TTC549 (cell line): ENCODE measurements around the gene ZNF597.

Experiments used
- FAIRE-seq: peaks from 2 replicates; lab custom pipeline; 2012; peaks lifted over from hg19 to GRCh38; lab: Jason Lieb, UNC

ZNF597 gene

DNA sequence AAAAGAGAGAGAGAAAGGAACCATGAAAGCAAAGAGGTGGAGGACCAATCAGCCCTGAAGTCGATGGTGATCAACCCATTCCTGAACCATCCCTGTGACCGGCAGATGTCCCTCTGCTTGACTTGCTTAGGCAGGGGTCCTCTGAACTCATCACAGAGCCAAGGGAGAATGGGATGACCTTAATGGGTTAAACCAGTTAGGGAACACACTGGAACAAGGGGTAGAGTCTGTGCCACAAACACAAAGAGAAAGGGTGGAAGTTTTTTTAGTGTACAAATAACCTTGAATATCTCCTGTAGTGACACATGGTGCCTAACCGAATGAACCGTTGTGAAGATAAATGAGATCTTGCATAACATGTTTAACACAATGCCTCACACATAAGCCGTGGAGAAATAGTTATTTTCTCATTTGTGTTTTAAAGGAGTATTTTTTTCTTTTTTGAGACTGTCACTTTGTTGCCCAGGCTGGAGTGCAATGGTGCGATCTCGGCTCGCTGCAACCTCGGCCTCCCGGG lies 11.4 kb upstream of the ZNF597 start:
- no peak for FAIRE-seq

DNA sequence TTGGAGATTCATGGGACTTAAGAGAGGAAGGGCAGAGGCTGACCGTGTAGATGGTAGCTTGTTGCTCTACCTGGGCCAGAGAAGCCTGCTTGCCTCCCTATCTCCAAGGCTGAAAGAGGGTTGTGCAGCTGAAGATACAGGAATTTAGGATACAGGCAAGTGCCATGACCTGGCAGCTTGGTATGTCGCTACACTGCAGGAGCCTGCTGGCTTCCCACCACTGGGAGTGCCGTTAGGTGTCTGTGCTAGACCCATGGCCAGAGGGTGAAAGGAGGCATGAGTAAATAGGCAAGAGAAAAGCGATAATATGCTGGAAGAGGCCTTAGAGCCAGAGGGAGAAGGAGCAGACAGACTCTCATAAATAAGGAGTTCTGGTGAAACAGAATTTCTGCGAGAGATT lies 10.8 kb upstream of the ZNF597 start:
- no peak for FAIRE-seq

DNA sequence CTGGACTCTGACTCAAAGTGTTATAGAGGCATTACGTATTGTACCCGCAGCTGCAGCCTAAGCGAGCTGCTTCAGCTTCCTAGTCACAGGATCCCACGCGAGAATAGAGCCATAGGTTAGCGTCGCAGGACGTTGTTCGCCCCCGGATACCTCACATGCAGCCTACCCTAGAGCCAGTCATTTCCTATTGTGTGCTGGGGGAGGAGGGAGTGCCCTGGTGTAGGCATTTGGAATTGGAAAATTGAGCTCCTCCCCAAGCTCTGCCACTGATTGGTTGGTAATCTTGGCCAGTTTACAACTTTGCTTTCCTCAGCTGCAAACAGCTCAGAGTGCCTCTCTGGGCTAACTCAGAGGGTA lies 706 bp upstream of the ZNF597 start:
- no peak for FAIRE-seq

DNA sequence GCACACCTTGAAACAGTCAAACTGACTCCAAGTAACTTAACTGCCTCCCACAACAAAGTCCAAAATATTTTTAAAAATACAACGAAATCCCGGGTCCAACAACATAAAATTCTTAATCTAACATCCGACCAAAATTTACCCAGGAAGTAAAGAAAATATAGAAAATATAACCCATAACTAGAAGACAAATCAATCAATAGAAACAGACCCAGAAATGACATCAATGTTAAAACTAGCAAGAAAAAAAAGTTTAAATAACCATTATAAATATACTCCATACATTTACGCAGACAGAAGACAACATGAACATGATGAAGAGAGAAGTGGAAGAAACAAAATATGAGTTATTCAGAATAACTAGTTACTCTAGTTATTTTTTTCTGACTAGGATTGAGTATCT lies 3.7 kb downstream of the ZNF597 start:
- FAIRE-seq = no peak

DNA sequence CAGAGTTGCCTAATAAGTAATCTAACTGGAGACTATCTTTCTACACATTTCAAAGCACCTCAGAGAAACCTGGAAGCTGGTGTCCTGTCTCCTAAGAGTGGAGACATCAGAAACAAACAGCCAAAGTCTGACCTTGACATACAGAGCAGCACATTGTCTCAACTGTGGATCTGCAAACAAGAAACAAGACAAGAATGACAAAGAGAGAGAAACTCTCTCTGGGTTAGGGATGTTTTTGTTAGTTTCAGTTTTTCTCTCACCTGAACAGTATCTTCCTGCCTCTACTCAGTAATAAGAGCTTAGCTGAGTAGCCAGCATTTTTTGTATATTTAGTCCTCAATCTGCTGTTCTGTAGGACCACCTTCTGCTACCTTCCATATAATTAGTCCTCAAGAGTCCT lies 8.9 kb downstream of the ZNF597 start:
- FAIRE-seq = no peak

DNA sequence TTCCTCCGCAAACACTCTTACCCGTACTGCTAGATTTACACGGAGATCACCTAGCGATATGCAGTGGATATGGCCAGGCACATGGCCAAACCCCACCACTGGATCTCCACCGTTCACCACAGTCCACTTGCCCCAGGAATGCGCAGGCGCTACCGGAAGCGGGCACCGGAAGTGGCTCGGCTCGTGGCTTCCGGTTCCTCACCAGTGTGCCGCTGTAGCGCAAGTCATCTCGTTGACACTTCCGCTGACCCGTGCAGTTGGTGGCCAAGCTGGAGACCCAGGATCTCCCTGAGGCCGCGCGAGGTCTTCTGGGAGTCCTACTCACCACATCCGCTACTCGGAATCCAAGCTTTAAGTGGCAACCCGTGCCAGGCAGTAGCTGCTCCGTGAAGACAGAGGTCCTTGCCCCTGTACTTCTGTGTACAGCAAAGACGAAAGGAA lies 11.5 kb downstream of the ZNF597 start:
- no peak for FAIRE-seq

DNA sequence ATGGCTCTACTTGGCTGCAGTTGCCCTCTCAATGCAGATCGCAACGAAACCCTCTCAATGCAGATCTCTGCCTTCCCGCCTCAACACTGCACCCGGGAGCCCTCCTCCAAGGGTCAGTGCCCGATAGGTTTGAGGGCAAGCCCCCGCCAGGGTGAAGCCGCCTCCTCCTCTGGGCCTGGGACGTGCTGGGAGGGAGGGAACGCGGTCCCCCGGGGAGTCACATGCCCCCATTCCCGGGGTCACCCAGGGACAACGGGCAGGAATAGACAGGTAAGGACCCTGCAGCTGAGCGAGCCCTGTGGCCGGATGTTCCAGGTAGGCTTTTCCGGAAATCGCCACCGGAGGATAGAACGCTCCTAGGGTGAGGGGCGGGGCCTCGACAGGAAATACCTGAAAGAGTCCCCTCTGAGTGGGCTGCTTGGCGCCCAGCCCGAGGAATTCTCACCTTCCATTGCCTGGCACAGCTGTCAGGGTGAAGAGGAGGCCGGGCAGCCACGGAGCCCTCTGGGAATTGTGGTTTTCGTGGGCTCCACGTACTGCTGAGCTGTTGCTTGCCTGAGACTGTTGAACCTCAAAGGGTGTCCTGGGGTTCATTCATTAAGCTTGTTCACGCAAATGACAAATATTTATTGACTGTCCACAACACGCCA lies 29.4 kb downstream of the ZNF597 start:
- no peak for FAIRE-seq

DNA sequence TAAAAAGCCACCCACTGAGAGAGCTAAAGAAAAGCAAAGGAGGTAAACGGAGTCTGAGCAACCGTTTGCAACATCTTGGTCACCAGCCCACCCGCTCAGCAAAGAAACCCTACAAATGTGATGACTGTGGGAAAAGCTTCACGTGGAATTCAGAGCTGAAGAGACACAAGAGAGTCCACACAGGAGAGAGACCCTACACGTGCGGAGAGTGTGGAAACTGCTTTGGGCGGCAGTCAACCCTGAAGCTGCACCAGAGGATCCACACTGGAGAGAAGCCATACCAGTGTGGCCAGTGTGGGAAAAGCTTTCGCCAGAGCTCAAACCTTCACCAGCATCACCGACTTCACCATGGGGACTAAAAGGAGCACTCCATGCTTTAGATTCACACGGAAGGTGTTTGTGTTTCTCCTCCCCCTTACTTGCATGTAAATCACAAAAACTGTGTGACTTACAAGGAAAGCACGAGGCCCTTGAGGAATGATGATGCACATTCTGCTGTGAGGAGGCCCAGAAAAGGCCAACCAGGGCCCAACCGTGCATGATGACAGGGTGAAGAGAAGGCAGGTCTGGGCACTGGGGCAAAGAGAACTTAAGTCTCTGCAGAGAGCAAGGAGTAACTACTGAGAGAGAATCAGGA lies 34.6 kb downstream of the ZNF597 start:
- no peak for FAIRE-seq

DNA sequence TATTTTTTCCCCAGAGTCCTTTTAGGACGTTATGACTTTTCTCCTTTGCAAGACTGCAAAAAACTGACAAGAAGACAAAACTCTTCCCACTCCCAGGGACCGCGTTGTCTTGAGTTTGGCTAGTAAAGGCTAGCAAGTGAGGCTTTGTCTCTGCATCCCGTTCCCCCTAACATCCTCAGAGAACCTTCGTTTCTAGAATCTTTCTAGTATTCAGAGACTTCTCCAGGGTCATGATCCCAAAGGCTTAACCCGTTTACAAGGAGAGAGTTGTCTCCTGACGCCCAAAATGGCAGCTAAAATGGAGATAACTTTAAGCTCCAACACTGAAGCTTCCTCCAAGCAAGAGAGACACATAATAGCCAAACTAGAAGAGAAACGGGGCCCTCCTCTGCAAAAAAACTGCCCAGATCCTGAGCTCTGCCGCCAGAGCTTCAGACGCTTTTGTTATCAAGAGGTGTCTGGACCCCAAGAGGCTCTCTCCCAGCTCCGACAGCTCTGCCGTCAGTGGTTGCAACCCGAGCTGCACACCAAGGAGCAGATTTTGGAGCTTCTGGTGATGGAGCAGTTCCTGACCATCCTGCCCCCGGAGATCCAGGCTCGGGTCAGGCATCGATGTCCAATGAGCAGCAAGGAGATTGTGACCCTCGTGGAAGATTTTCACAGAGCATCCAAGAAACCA lies 41.4 kb downstream of the ZNF597 start:
- no peak for FAIRE-seq

DNA sequence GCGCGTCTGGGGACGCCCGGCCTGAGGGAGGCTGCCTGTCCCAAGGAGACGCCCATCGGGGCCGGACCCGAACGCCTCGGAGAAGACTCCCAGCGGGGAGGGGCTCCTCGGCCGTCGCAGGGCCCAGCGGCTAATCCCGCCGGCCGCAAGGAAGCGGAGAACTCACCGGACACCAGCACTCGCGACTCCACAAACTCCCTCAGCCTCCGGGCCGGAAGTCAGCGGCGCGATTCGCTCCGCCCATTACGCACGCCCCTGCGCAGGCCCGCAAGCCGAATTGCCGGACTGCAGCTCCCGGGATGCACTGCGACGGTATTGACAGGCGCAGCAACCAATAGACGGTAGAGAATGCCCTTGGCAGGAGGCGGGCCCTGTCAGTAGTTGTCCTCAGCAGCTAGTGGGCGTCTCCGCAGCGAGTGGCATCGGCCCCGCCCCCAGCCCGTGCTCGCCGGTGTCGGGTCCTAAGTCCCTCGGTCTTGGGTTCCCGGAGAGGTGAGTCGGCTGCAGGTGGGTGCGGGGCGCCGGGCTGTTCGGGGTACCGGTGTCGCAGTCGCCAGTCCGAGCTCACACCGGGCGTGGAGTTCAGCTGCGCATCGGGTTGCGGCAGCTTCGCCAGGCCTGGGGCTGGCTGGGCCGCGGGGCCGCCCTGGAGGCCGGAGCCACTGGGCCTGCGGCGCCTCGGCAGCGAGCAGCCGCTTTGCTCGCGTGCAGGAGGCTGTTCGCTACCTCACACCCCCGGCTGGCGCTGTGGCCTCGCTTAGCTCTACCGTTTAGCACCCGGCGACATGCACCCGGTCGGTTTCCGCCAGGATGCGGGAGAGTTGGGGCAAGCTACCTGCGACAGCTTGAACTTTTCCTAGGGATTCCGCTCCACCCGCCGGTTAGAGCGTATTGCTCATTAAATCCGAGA lies 42.3 kb downstream of the ZNF597 start, which contains the start of the genes ZNF174 and ZSCAN32:
TSS of gene ZNF174 (plus strand) at position 437 of the 910 bp plus-strand sequence. CDS start 790 bp downstream, outside the sequence.
TSS of gene ZSCAN32 (minus strand) at position 226 of the 910 bp plus-strand sequence. CDS start 3,447 bp downstream, outside the sequence.
- FAIRE-seq = peak; percentile 49

DNA sequence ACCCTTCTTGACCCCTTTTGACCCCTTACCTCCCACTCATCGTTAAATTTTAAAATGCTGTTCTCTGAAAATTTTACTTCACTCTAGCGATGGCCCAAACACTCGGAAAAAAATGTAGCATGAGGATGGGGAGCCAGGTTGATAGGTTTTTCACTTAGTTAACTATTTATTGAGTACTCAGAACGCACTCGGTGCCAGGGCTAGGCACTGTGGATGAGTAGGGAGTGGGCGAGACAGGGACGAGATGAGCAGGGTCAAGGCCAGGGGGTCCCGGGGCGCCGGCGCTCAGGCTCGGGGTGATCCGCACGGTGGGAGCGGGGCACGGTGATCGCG lies 42.9 kb downstream of the ZNF597 start:
- no peak for FAIRE-seq

DNA sequence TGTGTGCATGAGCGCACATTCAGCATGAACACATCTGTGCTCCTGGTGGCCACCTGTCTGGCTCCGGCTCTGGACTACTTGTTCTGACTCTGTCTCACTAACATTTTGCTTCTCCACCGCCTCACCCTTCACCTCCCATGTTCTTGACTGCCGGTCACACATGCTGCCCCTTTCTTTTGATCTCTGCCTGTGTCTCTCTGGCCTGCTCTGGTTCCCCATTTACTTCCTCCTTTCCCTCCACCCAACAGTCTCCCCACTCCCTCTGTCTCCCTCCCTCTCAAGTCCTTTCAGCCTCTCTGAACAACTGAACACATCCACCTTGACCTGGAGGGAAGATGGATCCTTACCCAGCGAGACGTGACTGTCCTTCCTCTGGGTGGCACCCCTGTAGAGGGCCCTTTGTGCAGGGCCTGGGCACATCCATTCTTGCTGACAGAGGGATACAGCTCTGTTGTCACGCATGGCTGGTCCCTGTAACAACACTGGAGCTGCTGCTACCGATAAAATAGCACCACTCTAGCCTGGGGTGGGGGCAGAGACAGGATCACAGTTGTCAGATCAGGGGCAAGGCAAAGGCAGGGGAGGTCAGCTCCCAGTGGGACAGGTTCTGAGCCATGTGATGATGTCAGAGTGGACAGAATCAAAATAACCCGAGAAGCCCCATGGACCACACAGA lies 53.5 kb downstream of the ZNF597 start:
- no peak for FAIRE-seq

DNA sequence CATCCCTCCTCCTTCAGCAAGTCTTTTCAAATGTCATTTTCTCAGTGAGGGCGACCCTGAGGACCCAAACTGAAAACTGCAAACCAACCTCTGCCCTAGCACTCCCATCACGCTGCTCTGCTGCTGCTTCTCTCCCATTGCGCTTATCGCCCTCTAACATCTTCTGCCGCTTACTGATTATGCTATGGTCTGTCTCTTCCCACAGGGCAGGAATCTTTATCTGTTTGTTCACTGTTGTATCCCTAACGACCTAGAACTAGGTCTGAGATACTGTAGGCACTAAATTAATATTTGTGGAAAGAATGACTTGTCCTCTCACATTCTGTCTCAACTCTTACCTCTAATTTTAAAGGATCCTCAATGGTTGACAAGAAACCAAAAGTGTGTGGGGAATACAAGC lies 55.0 kb downstream of the ZNF597 start:
- FAIRE-seq = no peak

DNA sequence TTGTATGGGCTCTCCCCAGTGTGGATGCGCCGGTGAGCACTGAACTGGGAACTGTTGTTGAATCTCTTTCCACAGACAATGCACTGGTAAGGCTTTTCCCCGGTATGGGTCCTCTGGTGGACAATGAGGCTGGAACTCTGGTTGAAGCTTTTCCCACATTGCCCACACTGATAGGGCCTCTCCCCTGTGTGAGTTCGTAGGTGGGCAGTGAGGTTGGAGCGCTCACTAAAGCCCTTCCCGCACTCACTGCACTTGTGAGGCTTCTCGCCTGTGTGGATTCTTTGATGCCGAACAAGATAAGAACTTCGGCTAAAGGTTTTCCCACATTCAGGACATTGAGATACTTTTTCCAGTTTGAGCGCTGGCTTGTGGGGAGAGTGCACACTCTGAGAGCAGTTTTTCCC lies 60.3 kb downstream of the ZNF597 start:
- no peak for FAIRE-seq
